GM10248 (cell line): Measurements from ENCODE around the gene DPH1.

Source experiments
- CTCF ChIA-PET: fragments of 300-600 bp; sonication (Branson Sonifier 250); formaldehyde crosslinking; extraction: SDS; loops from one replicate; lab custom pipeline; 2021; ENCODE audit warnings: antibody characterized with exemption; lab: Yijun Ruan, JAX
- POLR2A ChIA-PET: fragments of 350-650 bp; sonication (Branson Sonifier 250); formaldehyde crosslinking; extraction: SDS; loops from one replicate; lab custom pipeline; 2020; ENCODE audit warnings: antibody characterized with exemption; lab: Yijun Ruan, JAX
- DNase-seq: peaks from one replicate; pipeline ENCODE4 v3.0.0; 2012; ENCODE audit errors: extremely low spot score
- TF ChIP-seq, protein P1 (sequence below): IDR thresholded peaks from 2 replicates; pipeline ENCODE4 v1.5.1; 2012; ENCODE audit warnings: mild to moderate bottlenecking, low read depth; ENCODE audit errors: extremely low read depth, missing control alignments, control extremely low read depth

The DPH1 gene

DNA sequence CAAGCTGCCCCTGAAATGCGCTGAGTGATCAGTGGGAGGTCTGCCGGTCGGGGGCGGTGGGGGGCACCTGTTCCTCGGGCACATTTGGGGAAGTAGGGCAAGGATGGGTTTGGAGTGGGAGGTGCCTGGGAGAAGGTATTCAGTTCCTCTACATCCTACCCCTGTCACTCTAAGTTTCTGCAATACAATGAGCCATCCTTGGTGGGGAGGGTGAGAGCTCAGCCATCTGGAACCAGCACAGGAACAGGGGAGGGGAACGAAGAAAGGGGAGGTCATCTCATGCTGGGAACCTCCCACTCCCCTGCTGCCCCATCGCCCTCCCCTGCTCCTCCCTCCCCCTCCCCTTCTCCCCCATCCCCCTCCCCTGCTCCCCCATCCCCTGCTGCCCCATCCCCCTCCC lies 4.2 kb downstream of the DPH1 start:
- DNase-seq = no peak
- ChIA-PET POLR2A (interaction anchor here (0.6 kb wide), 1 partner anchor 368 kb away, joined by 3 read pairs; no protein-coding TSS in a partner anchor), CTCF (interaction anchor here (1.1 kb wide), 1 partner anchor 279 kb away, joined by 3 read pairs; no protein-coding TSS in a partner anchor)
- TF ChIP-seq, protein P1, sequence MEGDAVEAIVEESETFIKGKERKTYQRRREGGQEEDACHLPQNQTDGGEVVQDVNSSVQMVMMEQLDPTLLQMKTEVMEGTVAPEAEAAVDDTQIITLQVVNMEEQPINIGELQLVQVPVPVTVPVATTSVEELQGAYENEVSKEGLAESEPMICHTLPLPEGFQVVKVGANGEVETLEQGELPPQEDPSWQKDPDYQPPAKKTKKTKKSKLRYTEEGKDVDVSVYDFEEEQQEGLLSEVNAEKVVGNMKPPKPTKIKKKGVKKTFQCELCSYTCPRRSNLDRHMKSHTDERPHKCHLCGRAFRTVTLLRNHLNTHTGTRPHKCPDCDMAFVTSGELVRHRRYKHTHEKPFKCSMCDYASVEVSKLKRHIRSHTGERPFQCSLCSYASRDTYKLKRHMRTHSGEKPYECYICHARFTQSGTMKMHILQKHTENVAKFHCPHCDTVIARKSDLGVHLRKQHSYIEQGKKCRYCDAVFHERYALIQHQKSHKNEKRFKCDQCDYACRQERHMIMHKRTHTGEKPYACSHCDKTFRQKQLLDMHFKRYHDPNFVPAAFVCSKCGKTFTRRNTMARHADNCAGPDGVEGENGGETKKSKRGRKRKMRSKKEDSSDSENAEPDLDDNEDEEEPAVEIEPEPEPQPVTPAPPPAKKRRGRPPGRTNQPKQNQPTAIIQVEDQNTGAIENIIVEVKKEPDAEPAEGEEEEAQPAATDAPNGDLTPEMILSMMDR = no peak

GRCh38 chr17:2034806-2035540 lies 5.0 kb downstream of the DPH1 start:
- CTCF ChIA-PET = no interaction called here

GRCh38 chr17:2035541-2036488 lies 5.9 kb downstream of the DPH1 start:
- no peak for DNase-seq
- TF ChIP-seq, protein P1 = no peak
- POLR2A ChIA-PET = interaction anchor here (0.6 kb wide), 1 partner anchor 372 kb away, joined by 5 read pairs; no protein-coding TSS in a partner anchor
- CTCF ChIA-PET = no interaction called here

More at GRCh38 chr17:2034806-2035540, 5.0 kb downstream of the DPH1 start:
- DNase-seq = no peak
- POLR2A ChIA-PET = interaction anchor here (0.6 kb wide), 1 partner anchor 371 kb away, joined by 5 read pairs; no protein-coding TSS in a partner anchor
- TF ChIP-seq, protein P1 = no peak

DNA sequence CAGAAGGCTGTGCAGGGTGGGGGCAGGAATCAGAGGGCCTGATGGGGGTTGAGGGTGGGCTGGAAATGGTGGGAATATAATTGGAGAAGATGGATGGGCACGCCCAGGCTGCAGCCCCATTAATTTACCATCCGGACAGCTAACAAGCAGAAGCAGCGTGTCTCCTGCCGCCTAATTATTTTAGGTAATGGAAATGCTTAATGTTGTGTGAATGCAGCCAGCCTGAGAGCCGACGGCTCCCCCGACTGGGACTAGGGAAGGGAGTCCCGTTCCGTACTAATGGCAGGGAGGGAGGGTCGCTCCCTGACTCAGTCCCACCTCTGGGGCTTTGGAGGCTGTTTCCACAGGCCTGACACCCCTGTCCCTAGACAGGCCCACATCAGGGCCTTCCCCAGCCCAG lies 7.2 kb downstream of the DPH1 start:
- ChIA-PET POLR2A (interaction anchor here (0.9 kb wide), 1 partner anchor 321 kb away, joined by 3 read pairs; no protein-coding TSS in a partner anchor), CTCF (interaction anchor here (1.0 to 1.6 kb wide), 3 partner anchors 8 to 128 kb away, joined by 3 read pairs; no protein-coding TSS in a partner anchor)
- TF ChIP-seq, protein P1 = no peak
- no peak for DNase-seq

- ChIA-PET CTCF (interaction anchor here (1.1 to 3.4 kb wide), 4 partner anchors 10 to 319 kb away, joined by 3 to 20 read pairs (median 10); partner anchors contain the start of gene DPH1), POLR2A (interaction anchor here (0.8 kb wide), 1 partner anchor 28 kb away, joined by 3 read pairs; no protein-coding TSS in a partner anchor)
- TF ChIP-seq, protein P1 = no peak
- DNase-seq = no peak
These were observed 10.4 kb downstream of the DPH1 start for GRCh38 chr17:2040219-2040827.
